ENCODE data around the gene BAZ1B. TPM values are rescaled to one million over a fixed set of nuclear protein-coding genes. Genes with fewer than 3 reads are reported as not detected.

Gene BAZ1B
- total RNA-seq, 1 donor from 2014 or later = 42.4 TPM

DNA sequence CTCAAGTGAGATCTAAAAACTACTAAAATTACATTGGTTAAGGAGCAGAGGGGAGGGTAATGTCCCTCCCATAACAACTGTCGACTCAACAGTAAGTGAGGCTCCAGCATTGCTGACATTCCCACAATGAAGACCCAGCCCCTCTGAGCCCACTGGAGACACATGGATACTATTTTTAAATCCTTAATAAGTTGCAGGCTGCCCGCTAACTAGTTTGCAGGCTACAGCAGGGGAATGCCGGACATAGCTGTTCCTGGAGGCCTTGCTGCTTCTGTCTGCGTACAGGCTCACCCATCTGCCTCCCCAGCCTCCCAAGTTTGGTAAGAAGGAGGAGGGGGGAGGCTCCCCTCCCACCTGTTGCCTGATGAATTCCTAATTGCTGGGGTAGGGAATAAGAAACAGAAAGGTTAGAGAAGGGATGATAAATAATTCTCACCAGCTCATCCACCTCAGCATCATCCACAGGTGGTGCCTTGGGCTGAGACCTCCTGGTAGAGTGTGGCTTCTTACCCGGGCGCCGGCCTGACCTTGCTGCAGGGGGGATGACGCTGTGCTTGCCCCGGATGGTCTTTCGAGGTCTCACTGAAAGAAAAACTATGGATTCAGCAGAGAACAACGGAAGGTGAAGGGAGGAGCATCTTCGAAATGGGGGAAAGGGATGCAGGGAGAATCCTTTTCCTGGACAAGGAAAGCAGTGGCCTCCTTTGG lies 78.4 kb downstream of the BAZ1B start:
- DNase-seq (ENCODE audit: low read depth) (no peak), FAIRE-seq (no peak)
- no peak overlapping the region for H3K4me3 ChIP-seq (ENCODE audit: low read depth, low read length)
- H3K36me3 ChIP-seq (ENCODE audit: control insufficient read depth, insufficient read depth, low read length) = peaks cover 38% of the 10 kb centered on the region
- TF ChIP-seq, protein P1, sequence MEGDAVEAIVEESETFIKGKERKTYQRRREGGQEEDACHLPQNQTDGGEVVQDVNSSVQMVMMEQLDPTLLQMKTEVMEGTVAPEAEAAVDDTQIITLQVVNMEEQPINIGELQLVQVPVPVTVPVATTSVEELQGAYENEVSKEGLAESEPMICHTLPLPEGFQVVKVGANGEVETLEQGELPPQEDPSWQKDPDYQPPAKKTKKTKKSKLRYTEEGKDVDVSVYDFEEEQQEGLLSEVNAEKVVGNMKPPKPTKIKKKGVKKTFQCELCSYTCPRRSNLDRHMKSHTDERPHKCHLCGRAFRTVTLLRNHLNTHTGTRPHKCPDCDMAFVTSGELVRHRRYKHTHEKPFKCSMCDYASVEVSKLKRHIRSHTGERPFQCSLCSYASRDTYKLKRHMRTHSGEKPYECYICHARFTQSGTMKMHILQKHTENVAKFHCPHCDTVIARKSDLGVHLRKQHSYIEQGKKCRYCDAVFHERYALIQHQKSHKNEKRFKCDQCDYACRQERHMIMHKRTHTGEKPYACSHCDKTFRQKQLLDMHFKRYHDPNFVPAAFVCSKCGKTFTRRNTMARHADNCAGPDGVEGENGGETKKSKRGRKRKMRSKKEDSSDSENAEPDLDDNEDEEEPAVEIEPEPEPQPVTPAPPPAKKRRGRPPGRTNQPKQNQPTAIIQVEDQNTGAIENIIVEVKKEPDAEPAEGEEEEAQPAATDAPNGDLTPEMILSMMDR (IDR thresholded peaks at IDR 0.05; ENCODE audit: insufficient read depth, low read length, severe bottlenecking) = no peak
- no peaks in the 10 kb centered on the region for H3K27me3 ChIP-seq (ENCODE audit: control insufficient read depth, insufficient read depth, low read length)

DNA sequence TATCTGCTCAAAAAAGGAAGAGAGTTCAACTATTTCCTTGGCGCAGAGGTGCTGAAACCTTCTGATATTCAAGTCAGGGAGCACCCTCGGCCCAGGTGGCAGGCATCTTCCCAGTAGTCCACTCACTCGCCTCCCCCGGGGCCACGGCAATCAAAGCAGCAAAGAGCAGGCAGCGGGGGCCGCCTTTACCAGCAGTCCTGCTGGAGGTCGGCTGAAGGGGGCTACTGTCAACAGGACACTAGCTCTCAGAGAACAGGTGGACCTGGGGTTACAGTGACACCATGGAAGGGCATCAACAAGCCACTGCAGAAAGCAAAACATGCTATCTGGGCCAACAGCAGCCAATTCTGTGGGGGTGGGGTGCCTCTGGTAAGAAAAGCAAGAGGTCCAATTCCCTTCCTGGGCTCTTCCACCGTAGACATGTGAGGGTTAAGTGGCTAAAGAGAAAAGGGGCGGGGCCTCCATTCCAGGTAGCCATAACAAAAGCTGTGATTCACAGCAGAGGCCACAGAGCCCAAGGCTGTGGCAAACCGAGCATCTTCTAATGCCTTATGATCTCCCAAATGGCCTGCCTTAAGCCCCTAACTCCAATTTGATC lies 79.1 kb downstream of the BAZ1B start:
- TF ChIP-seq, protein P1 (IDR thresholded peaks at IDR 0.05; ENCODE audit: insufficient read depth, low read length, severe bottlenecking) = no peak
- Histone ChIP-seq H3K4me3 (ENCODE audit: low read depth, low read length) (no peak overlapping the region), H3K27me3 (ENCODE audit: control insufficient read depth, insufficient read depth, low read length) (no peaks in the 10 kb centered on the region), H3K36me3 (ENCODE audit: control insufficient read depth, insufficient read depth, low read length) (peaks cover 31% of the 10 kb centered on the region)
- FAIRE-seq = no peak
- no peak for DNase-seq (ENCODE audit: low read depth)

DNA sequence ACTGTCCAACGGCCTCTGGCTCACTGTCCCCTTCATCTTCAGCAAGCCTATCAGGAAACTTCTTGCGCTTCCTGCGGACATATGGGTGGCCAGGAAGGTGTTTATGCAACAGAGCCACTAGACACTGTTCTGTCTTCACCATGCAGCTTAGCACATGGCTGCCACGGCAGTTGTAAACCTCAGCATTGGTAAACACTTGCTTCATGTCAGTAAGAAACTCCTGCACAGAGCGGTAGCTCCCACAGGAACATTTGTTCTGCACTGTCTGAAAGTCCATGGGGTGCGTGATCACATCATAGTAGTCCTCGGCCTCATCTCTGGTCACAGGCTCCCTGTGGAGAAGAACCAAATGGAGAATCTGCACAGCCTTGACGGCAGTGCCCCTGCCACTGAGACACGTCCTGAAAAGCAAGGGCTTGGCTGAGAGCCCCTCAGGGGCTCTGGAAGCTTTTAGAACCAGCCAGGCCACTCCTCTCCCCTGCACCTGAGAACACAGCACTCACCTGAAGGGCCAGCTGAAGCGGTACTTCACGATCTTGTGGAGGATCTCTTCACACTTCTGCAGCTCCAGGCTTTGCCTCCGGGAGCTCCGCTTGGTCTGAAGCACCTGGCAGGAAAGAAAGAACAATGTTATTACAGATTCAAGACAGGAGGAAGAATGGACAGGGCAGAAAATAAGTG lies 79.7 kb downstream of the BAZ1B start:
- DNase-seq (ENCODE audit: low read depth) (no peak), FAIRE-seq (no peak)
- TF ChIP-seq, protein P1 (IDR thresholded peaks at IDR 0.05; ENCODE audit: insufficient read depth, low read length, severe bottlenecking) = no peak
- Histone ChIP-seq H3K27me3 (ENCODE audit: control insufficient read depth, insufficient read depth, low read length) (no peaks in the 10 kb centered on the region), H3K4me3 (ENCODE audit: low read depth, low read length) (no peak overlapping the region), H3K36me3 (ENCODE audit: control insufficient read depth, insufficient read depth, low read length) (peaks cover 30% of the 10 kb centered on the region)

DNA sequence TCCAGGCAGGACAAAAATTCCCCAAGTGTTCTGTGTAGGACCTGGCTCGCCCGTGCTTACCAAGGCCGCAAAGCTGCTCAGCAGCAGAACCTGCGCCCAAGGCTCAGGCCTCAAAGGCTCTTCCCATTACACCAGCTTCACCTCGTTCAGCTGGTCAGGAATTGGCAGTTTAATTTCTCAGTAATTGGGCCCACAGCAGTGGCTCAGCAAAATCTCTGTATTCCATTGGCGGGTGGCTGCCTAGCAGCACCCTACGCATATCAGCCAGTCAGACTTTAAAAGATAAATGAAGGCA lies 82.7 kb downstream of the BAZ1B start:
- FAIRE-seq = no peak
- TF ChIP-seq, protein P1 (IDR thresholded peaks at IDR 0.05; ENCODE audit: insufficient read depth, low read length, severe bottlenecking) = no peak
- DNase-seq (ENCODE audit: low read depth) = no peak
- H3K27me3 ChIP-seq (ENCODE audit: control insufficient read depth, insufficient read depth, low read length) = no peaks in the 10 kb centered on the region
- H3K36me3 ChIP-seq (ENCODE audit: control insufficient read depth, insufficient read depth, low read length) = peaks cover 15% of the 10 kb centered on the region
- no peak overlapping the region for H3K4me3 ChIP-seq (ENCODE audit: low read depth, low read length)

DNA sequence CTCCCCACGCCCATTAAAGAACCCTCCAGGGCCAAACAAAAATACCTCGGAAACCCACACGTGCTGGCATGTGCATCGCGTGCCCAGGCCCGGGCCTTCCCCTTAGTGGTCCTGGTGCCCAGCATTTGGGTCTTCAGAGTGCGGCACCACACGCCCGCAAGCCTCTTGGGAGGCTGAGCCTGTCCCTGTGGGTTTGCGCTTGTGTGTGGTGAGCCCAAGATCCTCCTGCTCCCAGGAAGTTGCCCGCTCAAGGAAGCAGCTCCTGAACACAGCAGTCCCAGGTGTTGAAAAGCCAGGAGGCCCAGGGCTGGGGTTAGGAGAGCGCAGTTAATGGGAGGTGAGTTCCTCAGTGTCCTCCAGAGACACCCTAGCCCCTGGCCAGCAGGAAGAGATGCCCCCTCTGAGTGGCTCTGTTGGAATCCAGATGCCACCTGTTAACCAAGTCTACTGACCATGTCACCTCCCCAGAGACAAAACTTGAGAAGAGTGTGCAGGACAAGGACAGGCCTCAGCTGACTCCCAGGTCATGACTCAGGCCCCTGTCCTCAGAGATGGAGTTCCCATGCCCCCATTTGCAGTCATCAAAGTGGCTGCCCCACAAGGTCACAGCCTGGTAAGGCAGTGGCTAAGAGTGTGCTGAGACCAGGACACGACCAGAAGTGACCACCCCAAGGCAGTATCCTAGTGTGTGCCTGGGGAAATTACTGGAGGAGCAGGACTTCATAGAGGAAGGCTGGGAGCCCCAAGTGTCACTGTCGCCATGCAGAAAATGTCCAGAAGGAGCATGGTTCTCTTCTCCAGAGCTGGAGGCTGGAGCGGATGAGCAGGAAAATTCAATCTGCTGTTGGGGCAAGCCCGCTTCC lies 83.3 kb downstream of the BAZ1B start:
- TF ChIP-seq, protein P1 (IDR thresholded peaks at IDR 0.05; ENCODE audit: insufficient read depth, low read length, severe bottlenecking) = no peak

More for the DNA sequence above, 83.3 kb downstream of the BAZ1B start:
- DNase-seq (ENCODE audit: low read depth) (no peak), FAIRE-seq (no peak)
- no peaks in the 10 kb centered on the region for H3K27me3 ChIP-seq (ENCODE audit: control insufficient read depth, insufficient read depth, low read length)
- peaks cover 10% of the 10 kb centered on the region for H3K36me3 ChIP-seq (ENCODE audit: control insufficient read depth, insufficient read depth, low read length)
- H3K4me3 ChIP-seq (ENCODE audit: low read depth, low read length) = no peak overlapping the region

Data from bronchial epithelial cell (primary cell).